NB4 (cell line): ENCODE measurements around the gene TBC1D13.

Experiments used
- DNase-seq: peaks from one replicate; pipeline ENCODE4 v3.0.0; 2010; ENCODE audit warnings: low read depth
- H3K4me3 ChIP-seq: one replicate; pipeline ENCODE4 v1.5.1; 2011; ENCODE audit warnings: mild to moderate bottlenecking, low read depth, low read length, moderate library complexity
- CTCF ChIP-seq: IDR thresholded peaks from one replicate; pipeline ENCODE4 v1.5.1; 2012; ENCODE audit warnings: low read depth, low read length
- MAX ChIP-seq: IDR thresholded peaks from 2 replicates; pipeline ENCODE4 v1.6.1; 2011; ENCODE audit warnings: low read depth, low read length
- MYC ChIP-seq: IDR thresholded peaks from 2 replicates; pipeline ENCODE4 v1.6.1; 2011; ENCODE audit warnings: low read depth, low read length
- POLR2A ChIP-seq: IDR thresholded peaks from 2 replicates; pipeline ENCODE4 v1.6.1; 2011; ENCODE audit warnings: mild to moderate bottlenecking; ENCODE audit not compliant: insufficient read length; ENCODE audit errors: extremely low read depth

Gene TBC1D13

GRCh38 chr9:128805661-128806060 lies 18.6 kb downstream of the TBC1D13 start:
- TF ChIP-seq POLR2A (no peak), MAX (no peak), CTCF (no peak), MYC (no peak)

GRCh38 chr9:128807827-128808226 lies 20.8 kb downstream of the TBC1D13 start:
- DNase-seq: no peak
- TF ChIP-seq MYC: no peak
- TF ChIP-seq POLR2A: no peak
- no peak for TF ChIP-seq CTCF
- TF ChIP-seq MAX: no peak
- no peak overlapping the region for H3K4me3 ChIP-seq

More at GRCh38 chr9:128805661-128806060, 18.6 kb downstream of the TBC1D13 start:
- no peak for DNase-seq
- no peak overlapping the region for H3K4me3 ChIP-seq

- TF ChIP-seq CTCF (no peak), MAX (no peak), MYC (no peak), POLR2A (no peak)
- no peak overlapping the region for H3K4me3 ChIP-seq
- no peak for DNase-seq
Measured at GRCh38 chr9:128808543-128808942, 21.5 kb downstream of the TBC1D13 start.

GRCh38 chr9:128809036-128809599 lies 22.1 kb downstream of the TBC1D13 start:
- no peak overlapping the region for H3K4me3 ChIP-seq
- no peak for DNase-seq
- TF ChIP-seq MYC (no peak), MAX (no peak), CTCF (no peak), POLR2A (no peak)

GRCh38 chr9:128809831-128810230 lies 22.8 kb downstream of the TBC1D13 start:
- DNase-seq: no peak
- H3K4me3 ChIP-seq: no peak overlapping the region
- TF ChIP-seq MYC (no peak), CTCF (no peak), MAX (no peak), POLR2A (no peak)

- H3K4me3 ChIP-seq: no peak overlapping the region
- TF ChIP-seq MYC (no peak), POLR2A (no peak), CTCF (no peak), MAX (no peak)
- DNase-seq: no peak
Measured at GRCh38 chr9:128810873-128811272, 23.8 kb downstream of the TBC1D13 start.
